ENCODE results near the gene CREBL2. TPM values are rescaled to one million over a fixed set of nuclear protein-coding genes. Genes with fewer than 3 reads are reported as not detected.

Gene CREBL2
- total and polyA plus RNA-seq, 2 of the 13 experiments (the other 11 are each of a cell fraction or from before 2014, with no cell fraction given), result 6.9 to 8.4 TPM

GRCh38 chr12:12654691-12655460, 43.2 kb downstream of the CREBL2 start:
- FAIRE-seq (no peak), ATAC-seq (no peak), DNase-seq (ENCODE audit: low spot score) (no peak)
- 4% methylated on average over 3 of the region's 3 CpGs for WGBS (ENCODE audit: low lambda C conversion rate)
- H3K4me1 ChIP-seq (ENCODE audit: insufficient read depth, low read length), result peaks cover 13% of the 10 kb centered on the region
- BruUV-seq (replicated peaks), result no TSS peak
- no peaks in the 10 kb centered on the region for H3K27me3 ChIP-seq (ENCODE audit: control insufficient read depth in 1 of 2, insufficient read depth in 2 of 2, low read length in 2 of 2)
- H3K27ac ChIP-seq (ENCODE audit: extremely low read length, insufficient read depth, low read length), result no peak overlapping the region
- H4K20me1 ChIP-seq (ENCODE audit: insufficient read depth, low read length), result no peaks in the 10 kb centered on the region
- intact Hi-C loops (cut with micrococcal nuclease; ENCODE audit: unreplicated experiment) (no loop called here), in situ Hi-C loops (cut with HindIII; ENCODE audit: extremely low pct_ligation_motif_present, low pct_unique_long_range_greater_than_20kb) (no loop called here)
- no peak overlapping the region for H2AFZ ChIP-seq (ENCODE audit: low read length)
- no peak overlapping the region for H3K4me3 ChIP-seq (replicated peaks in 1 of 3; ENCODE audit: insufficient read depth in 1 of 3, low read depth in 2 of 3, low read length in 3 of 3)
- H3K36me3 ChIP-seq (replicated peaks in 1 of 2; ENCODE audit: control insufficient read depth in 1 of 2, insufficient read depth in 2 of 2, low read length in 2 of 2), result no peaks in the 10 kb centered on the region
- H3K79me2 ChIP-seq (ENCODE audit: insufficient read depth, low read length), result no peaks in the 10 kb centered on the region
- ChIA-PET CTCF (ENCODE audit: low intra/inter-chr PET ratio, low total read pairs) (interaction anchor here (1.2 to 2.0 kb wide), 2 partner anchors 49 to 278 kb away, joined by 7 to 11 read pairs; no protein-coding TSS in a partner anchor), POLR2A (no interaction called here)
- no peak overlapping the region for H3K4me2 ChIP-seq (ENCODE audit: low read depth, low read length)
- H3K9ac ChIP-seq (ENCODE audit: insufficient read depth, low read depth, low read length), result no peak overlapping the region
- no peaks in the 10 kb centered on the region for H3K9me3 ChIP-seq (ENCODE audit: low read length)
- TF ChIP-seq ZNF766 (CRISPR knock-in tag; IDR thresholded peaks at IDR 0.05; ENCODE audit: borderline replicate concordance) (no peak), ZNF629 (CRISPR knock-in tag; conservative IDR thresholded peaks at IDR 0.05) (no peak), ZNF451 (CRISPR knock-in tag; IDR thresholded peaks at IDR 0.05) (no peak), ZNF160 (CRISPR knock-in tag; IDR thresholded peaks at IDR 0.05) (no peak), ZNF619 (CRISPR knock-in tag; IDR thresholded peaks at IDR 0.05) (no peak), ZFP36L1 (CRISPR knock-in tag; IDR thresholded peaks at IDR 0.05) (no peak), ZNF556 (CRISPR knock-in tag; IDR thresholded peaks at IDR 0.05; ENCODE audit: borderline replicate concordance) (no peak), ZFX (CRISPR knock-in tag; IDR thresholded peaks at IDR 0.05; ENCODE audit: low read depth) (no peak), TRIM24 (CRISPR knock-in tag; IDR thresholded peaks at IDR 0.05) (no peak), CAMTA2 (CRISPR knock-in tag; IDR thresholded peaks at IDR 0.05; ENCODE audit: borderline replicate concordance) (no peak), ZNF710 (CRISPR knock-in tag; IDR thresholded peaks at IDR 0.05; ENCODE audit: borderline replicate concordance) (no peak), RFX5 (IDR thresholded peaks at IDR 0.05; ENCODE audit: low read depth, low read length) (no peak), STAG1 (CRISPR knock-in tag; IDR thresholded peaks at IDR 0.05) (no peak)
- TF ChIP-seq, protein P1, sequence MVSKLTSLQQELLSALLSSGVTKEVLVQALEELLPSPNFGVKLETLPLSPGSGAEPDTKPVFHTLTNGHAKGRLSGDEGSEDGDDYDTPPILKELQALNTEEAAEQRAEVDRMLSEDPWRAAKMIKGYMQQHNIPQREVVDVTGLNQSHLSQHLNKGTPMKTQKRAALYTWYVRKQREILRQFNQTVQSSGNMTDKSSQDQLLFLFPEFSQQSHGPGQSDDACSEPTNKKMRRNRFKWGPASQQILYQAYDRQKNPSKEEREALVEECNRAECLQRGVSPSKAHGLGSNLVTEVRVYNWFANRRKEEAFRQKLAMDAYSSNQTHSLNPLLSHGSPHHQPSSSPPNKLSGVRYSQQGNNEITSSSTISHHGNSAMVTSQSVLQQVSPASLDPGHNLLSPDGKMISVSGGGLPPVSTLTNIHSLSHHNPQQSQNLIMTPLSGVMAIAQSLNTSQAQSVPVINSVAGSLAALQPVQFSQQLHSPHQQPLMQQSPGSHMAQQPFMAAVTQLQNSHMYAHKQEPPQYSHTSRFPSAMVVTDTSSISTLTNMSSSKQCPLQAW (CRISPR knock-in tag; IDR thresholded peaks at IDR 0.05), result no peak
- TF ChIP-seq, protein P2, sequence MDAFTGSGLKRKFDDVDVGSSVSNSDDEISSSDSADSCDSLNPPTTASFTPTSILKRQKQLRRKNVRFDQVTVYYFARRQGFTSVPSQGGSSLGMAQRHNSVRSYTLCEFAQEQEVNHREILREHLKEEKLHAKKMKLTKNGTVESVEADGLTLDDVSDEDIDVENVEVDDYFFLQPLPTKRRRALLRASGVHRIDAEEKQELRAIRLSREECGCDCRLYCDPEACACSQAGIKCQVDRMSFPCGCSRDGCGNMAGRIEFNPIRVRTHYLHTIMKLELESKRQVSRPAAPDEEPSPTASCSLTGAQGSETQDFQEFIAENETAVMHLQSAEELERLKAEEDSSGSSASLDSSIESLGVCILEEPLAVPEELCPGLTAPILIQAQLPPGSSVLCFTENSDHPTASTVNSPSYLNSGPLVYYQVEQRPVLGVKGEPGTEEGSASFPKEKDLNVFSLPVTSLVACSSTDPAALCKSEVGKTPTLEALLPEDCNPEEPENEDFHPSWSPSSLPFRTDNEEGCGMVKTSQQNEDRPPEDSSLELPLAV (CRISPR knock-in tag; conservative IDR thresholded peaks at IDR 0.05; ENCODE audit: low read depth), result no peak

Measured in HepG2 (cell line).